Epithelial cell of prostate (primary cell): Measurements from ENCODE around the gene COL6A3.
A peak's percentile ranks its signal among the peaks of the same experiment; 100 is the strongest.
"Not testable (repeated sequence)": the region's sequence is repeated elsewhere in the genome, so short reads cannot be mapped to it uniquely, and the experiment has no call there.

Source experiments
- DNase-seq: peaks from one replicate; pipeline ENCODE4 v3.0.0-alpha.2; 2011; ENCODE audit warnings: low read depth, low spot score
- H3K27ac ChIP-seq: fragments of 450-650 bp; 2 replicates; pipeline ENCODE4 v1.5.1; 2017; ENCODE audit warnings: mild to moderate bottlenecking

The COL6A3 gene

DNA sequence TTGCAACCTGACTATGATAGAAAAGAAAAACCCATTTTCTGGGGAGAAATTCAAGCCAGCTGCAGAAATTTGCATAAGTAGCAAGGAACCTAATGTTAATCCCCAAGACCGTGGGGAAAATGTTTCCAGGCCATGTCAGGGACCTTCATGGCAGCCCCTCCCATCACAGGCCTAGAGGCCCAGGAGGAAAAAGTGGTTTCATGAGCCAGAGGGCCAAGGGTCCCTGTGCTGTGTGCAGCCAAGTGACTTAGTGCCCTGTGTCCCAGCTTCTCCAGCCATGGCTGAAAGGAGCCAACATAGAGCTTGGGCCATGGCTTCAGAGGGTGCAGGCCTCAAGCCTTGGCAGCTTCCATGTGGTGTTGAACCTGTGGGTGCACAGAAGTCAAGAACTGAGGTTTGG is 110.7 kb downstream of the COL6A3 start:
- DNase-seq, H3K27ac ChIP-seq: not testable (repeated sequence)

DNA sequence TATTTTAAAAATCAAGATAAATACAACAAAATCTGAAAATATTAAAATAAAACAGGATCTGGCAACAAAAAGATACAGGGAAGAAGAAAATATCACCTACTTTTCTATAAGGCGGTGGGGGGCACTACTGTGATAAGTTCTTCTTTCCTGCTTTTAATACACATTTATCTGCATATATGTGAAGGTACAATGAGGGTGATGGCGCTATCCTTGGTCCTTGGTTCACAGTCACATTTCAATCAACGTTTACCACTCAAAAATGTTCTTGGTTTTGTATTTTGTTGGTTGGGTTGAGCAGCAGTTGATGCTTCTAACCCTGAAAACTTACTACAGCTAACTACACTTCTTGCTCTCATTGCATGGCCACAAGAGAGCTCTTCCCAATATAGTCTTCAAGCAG is 112.4 kb downstream of the COL6A3 start:
- no peak overlapping the region for H3K27ac ChIP-seq
- DNase-seq = no peak

DNA sequence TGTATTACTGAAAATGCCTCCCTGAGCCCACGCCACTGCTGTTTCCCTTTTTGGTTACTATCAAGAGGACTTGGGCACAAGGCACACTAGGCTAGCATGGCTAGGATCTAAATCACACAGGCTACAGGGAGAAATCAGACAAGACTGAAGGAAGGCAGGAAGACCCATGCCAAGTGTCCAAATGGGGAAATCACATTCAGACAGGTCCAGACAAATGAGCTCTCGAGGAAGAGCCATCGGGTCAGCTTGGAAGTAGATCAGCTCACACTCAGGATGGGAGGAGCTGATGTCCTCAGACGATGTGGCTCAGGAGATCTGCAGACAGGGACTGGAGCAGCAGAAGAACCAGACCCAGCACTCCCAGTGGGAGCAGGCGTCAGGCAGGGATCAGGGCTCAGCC is 113.2 kb downstream of the COL6A3 start:
- no peak overlapping the region for H3K27ac ChIP-seq
- DNase-seq = no peak

DNA sequence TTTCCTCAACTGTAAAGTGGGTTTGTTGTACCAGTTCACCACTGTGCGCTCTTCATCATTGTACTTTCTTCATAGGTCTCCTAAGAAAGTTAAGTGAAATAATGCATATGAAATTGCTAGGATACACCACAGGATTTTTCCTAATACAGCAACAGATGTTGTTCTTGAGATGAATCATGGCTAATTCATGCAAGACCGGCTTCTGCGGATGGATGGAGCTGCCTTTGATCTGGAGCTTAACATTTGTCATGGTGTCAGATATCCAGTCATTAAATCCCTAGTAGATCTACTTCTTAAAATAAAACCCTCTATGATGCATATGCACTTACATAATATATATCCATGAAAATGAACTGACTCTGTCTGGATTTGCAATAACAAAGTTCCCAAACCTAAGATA is 114.1 kb downstream of the COL6A3 start:
- peak overlapping the region; percentile 60 for H3K27ac ChIP-seq
- DNase-seq = peak; percentile 91

DNA sequence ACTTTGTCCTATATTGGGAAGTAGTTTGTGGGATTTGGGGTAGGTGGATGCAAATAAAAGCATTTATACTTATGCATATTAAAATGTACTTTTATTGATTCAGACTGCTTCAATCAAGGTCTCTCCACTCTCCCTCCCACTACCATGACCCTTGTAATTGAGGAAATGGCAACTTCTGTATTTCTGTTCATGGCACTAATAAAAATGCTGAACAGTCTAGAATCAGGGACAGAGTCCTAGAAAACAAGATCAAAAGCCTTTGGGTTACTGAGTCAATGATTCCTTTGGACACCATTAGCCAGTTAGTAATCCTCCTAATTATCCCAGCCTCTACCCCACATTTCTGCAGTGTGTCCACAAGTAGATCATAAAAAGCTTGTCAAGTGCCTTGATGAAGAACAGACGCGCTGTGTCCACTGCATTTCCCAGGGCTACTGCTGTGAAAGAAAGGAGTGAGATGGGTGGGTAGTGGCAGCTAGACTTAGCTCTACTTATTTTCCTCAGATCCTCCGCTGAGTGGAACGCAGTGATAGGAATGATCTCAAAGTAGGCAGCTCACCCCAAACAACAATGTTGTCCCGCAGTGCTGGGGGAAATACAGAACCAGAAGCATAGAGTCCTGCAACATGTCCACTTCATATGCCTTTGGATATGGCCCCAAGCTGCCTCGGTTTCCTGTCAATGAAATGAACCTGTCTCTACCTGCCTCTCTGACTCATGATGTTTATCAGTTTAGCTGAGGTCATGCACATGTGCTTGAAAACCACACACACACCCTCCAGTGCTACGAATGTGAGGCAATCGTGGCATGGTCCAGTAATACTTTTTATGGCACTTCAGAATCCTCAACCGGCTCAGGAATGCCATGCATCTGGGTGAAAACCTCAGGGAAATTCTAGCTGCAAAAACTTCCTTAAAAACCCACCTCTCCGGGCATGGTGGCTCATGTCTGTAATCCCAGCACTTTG is 115.5 kb downstream of the COL6A3 start:
- DNase-seq = peak; percentile 98
- H3K27ac ChIP-seq = peak overlapping the region; percentile 60

DNA sequence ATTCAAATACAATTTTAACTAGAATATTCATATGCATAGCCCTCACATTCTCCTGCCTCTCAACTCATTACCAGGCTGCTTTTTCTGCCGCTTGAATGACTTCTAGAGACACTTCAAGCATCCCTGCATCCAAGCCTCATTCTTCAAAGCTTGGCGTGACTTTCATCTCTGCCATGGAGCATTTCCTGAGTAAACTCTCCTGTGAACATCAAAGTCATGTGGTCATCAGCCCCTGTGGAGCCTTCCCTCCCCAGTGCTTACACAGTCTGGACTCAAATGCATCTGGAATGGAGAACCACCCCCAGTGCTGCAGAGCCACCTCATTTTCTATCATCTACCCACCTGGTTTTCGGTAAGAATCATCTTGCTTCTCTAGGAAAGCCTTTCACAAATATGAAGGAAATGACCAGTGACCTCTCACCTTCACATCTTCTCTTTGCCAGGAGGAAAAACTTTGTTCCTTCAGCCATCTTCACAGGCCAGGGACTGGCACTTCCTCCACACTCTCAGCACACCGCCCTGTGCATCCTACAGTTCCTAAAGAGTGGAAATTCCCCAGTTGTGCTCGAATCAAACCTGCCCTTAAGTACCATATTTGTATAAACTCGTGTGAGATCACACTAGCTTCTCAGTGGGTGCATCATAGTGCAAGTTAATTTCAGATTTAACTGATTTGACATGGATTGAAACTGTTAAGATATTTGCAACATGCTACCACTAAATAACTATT is 116.4 kb downstream of the COL6A3 start:
- DNase-seq = no peak
- no peak overlapping the region for H3K27ac ChIP-seq

DNA sequence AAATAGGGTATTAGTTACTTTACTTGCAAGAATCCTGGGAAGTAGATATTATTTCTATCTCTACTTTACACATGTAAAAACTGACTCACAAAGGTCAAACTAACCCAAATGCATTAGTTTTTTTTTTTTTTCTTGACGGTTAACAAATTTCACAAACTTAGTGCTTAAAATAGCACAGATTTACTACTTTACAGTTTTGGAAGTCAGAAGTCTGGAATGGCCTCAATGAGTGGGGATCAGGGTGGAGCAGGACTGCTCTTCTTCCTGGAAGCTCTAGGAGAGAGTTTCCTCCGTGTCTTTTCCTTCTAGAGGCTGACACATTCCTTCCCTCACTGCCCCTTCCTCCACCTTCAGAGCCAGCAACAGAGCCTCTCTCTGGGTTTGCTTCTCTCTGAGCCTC is 117.2 kb downstream of the COL6A3 start:
- DNase-seq = no peak
- no peak overlapping the region for H3K27ac ChIP-seq

DNA sequence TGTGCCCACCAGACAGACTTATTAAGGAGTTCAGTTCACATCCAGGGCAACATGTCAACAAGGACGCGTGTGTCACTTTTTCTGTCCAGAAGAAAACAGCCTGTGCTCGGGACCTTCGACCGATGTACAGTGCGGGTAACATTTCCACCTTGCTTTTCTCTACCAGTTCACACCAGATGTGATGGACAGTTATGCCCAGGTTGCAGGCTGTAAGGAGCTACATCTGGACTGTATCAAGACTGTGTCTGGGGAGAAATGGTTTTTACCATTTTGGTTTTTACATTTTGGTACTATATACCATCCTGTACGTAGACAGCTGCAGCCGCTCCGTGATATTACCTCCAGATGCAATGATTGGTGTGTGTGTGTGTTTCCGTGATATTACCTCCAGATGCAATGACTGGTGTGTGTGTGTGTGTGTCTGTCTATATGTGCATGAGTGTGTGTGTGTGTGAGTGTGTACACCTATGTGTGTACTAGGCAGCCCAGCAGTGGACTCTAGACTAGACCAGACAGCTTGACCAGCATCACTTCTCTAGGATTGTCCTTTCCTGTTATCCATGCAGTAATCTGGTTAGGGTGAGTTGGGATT is 118.0 kb downstream of the COL6A3 start:
- H3K27ac ChIP-seq = no peak overlapping the region
- DNase-seq = no peak

DNA sequence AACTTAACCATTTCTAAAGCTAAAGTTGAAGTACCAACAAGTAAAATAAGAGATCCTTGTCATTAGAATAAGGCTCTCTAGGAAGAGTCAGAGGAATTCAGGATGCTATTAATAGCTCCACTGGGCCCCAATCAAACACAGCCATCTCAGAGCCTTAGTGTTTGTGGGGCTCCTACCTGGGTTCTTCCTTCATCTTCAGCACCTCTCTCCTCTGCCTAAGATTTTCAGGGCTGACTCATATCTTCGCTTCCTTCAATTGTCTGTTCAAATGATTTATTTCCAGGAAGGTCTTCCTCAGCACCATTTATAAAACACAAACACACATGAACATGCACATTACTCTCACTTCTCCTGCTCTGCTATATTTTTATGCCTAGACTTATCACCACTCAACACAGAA is 119.5 kb downstream of the COL6A3 start:
- no peak overlapping the region for H3K27ac ChIP-seq
- DNase-seq = no peak

DNA sequence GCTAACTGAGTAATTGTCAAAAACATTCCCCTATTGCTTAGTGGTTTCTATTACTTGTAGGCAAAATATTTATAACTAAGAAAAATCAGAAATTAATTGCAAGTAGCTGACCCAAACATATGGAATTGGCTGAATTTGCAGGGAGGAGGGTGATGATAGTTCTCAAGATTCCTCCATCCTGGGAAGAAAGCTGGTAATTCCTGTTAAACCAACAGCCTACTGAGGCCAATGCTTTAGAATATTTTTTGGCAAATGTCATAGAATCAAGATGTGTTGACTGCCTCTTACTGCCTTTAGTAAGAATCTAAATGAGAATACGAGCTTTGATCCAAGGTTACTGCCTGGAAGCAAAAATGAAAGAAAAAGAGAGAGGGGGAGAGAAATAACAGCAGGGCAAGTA is 120.0 kb downstream of the COL6A3 start:
- DNase-seq = no peak
- no peak overlapping the region for H3K27ac ChIP-seq

DNA sequence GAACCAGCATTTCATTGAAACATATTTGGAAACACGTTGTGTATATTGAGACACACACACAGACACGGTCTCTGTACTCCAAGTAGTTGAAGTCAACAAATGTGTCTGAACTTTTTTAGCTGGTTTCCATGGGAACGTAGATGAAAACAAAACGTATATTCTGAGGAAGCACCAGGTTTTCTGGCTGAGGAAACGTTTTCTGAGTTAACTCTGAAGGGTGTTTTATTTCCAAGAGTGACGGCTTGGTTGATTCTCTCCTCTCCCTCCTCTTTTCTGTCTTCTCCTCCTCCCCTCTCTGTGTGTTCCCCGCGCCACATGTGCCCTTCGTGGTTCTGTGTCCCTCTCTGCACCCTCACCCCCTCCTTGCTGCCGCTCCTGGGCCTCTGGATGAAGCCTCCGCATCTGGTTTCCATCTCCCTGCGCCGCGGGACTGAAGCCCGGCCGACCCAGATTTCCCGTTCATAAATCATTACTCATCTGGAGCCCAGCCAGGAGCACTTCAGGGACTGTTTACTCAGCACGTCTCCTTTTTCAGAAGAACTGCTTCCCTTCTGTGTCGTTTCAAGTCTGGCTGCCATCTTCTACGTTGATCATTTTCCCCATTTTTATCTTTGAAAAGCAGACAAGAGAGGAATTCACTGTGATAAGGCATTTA is 122.7 kb downstream of the COL6A3 start:
- H3K27ac ChIP-seq = peak overlapping the region; percentile 46
- peak; percentile 49 for DNase-seq

DNA sequence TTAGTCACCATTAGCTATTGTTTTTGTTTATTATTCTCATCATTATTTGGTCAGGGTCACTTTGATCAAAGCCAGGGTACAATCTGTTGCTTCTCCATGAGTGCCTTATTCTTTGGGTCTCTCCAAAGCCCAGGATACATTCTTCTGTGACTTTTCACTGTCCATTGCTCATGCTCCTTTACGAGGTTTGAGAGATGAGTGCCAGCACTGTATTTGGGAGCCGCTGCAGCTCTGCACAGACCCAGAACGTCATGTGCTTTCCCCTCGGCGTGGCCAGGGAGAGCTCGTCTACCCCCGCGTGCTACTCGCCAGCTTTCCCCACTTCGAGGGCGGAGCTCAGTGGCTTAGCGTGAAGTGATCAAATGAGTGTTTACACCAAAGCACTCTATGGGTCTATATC is 123.7 kb downstream of the COL6A3 start:
- no peak for DNase-seq
- H3K27ac ChIP-seq = no peak overlapping the region

DNA sequence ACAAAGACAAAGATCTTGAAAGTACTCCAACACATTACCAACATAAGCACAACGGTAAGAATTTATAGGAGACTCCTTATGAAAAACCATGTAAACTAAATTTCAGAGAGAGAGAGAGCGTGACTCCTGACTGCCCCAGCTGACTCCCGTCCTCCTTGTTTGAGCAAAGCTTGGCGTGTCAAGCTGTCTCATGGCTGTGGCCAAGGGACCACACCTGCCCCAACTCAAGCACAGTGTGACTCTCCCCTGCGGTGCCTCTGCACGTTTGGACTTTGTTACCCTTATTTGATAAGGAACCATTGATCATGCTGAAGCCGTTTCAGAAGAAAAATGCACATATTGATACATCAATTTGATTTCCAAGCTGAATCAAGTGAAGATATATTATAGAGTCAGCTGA is 124.8 kb downstream of the COL6A3 start:
- no peak for DNase-seq
- no peak overlapping the region for H3K27ac ChIP-seq

DNA sequence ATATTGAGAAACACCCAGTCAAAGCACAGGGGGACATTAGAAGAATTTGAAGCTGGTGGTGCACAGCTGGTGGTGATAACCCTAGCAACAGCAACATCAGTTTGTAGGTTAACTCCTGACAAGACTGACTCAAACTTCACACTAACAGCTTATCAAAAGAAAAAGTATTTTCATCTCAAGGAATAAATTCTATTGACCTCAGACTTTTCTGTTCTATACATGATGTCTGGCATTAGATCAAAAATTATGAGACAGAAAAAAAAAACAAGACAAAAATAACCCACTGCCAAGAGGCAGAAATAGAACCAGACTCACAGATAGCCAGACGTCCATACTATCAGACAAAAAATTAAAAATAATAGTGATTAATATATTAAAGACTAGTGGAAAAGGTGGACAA is 126.1 kb downstream of the COL6A3 start:
- no peak overlapping the region for H3K27ac ChIP-seq
- no peak for DNase-seq

DNA sequence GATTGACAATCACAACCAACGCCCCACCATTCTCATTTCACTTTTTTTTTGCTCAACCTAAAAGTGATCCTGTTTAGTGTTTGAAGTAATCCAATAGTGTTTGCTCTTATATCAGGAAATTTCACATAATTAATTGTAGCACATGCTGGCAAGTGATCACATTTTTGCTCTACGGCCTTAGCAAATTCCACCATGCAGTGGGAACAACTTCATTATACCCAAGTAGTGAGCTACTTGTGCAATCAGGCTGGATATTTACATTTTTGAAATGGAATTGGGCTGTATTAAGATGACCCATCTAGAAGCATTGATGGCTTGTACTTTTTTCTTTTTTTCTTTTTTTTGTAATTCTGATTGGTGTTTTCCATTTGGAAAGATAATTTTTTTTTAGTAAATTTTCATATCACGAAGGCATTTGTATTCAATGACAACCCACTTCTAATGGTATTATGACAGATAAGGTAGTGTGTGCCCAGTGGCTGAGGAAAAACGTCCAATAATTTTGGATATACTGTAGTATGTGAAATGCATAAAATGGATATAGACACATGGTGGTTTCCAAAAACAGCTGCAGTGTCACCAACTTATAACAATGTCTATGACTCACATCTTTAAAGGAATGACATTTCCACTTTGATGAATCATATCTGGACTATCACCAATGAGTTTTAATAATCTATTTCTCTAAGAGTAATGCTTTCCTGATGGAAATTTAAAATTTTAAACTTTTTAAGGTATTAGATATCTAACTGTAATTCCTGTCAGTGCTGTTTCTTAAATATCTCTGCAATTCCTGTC is 130.6 kb downstream of the COL6A3 start:
- peak overlapping the region; percentile 64 for H3K27ac ChIP-seq

DNA sequence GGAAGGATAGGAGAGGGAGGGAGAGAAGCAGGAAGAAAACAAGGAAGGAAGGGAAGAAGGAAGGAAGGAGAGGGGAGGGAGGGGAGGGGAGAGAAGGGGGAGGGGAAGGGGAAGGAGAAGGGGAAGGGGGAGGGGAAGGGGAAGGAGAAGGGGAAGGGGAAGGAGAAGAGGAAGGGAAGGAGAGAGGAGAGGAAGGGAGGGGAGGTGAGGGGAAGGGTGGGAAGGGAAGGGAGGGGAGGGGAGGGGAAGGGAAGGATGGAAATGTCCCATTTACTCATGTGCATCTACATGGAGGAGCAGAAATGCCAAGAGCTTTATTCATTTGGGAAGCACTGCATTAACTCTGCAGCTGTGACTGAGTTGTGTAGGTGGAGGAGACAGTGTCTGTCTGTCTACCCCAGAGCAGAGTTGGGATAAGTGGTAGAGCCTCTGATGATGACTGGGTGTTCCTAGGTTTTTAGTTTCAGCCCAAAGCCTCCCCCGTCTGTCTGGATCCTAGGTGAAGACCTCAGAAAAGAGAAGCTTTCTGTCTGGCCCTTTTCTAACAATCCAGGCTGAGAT is 131.3 kb downstream of the COL6A3 start:
- H3K27ac ChIP-seq = peak overlapping the region; percentile 64
- no peak for DNase-seq

More for the DNA sequence above, 130.6 kb downstream of the COL6A3 start:
- no peak for DNase-seq

DNA sequence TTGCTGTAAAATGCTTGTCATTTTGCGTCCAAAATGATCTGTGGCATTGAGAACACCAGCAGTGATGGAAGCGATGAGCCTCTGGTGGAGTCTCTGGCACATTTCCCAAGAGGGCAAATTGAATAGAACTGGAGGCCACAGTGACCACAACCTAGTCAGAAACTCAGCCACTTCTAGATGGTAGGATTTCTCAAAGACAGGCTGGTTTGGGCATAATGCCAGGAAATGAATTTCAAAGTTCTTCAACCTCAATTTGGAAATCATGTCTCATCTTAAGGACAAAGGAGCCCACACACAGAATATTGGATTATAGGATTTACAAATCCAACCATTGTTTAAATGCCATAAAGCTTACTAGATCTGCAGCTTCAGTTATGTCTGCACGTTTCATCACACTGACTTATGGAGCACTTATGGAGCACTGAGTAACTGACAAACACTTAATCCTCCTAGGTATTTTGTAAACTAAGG is 132.1 kb downstream of the COL6A3 start:
- peak overlapping the region; percentile 64 for H3K27ac ChIP-seq
- no peak for DNase-seq

DNA sequence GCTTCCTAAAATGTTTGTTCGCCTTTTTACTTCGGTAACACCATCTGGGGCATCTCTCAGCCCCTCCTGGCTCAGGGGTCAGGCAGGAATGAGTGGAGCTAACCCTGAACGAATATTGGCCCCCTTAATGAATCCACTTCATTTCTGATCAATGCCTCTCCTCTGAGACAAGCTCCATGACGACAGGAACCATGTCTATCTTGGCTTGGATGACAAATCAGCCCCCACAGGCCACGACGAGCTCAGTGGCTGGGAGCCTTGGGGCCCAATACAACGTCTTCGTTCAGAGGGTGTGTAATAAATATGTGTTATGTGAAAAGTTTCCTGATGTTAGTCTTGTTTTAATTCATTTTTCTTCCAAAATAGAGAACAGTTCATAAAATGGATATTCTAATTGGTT is 133.0 kb downstream of the COL6A3 start:
- no peak for DNase-seq
- no peak overlapping the region for H3K27ac ChIP-seq

DNA sequence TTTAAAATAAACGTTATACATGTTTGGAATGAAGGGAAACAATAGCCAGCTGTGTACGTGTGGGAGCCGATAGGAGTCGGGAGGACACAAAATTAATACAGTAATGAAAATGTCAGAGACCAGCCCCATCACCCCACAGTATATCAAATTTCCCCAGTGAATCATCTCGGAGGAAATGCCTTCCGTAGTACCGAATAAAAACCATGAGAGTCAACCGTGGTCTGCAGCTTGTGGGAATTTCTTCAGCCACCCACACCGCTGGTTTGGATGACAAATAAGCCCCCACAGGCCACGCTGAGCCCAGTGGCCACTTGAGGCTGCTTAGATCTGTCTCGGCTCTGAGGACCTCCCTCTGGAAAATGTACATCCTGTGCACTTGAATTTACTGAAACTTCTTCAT is 133.7 kb downstream of the COL6A3 start:
- no peak overlapping the region for H3K27ac ChIP-seq
- DNase-seq = no peak
